Sigmoid colon (tissue), 7 donors: ENCODE data around the gene IL31RA. TPM values are rescaled to one million over a fixed set of nuclear protein-coding genes. Genes with fewer than 3 reads are reported as not detected.

Experiments used
- DNase-seq: peaks from one replicate; pipeline ENCODE4 v3.0.0-alpha.2; 2019
- H3K27ac ChIP-seq, 4 donors: fragments of 200-600 bp; sonication (generic); one replicate each; pipeline ENCODE4 v1.5.1; 2016 to 2019; ENCODE audit warnings: mild to moderate bottlenecking in 1 of 4
- H3K27me3 ChIP-seq, 3 donors: fragments of 200-600 bp; sonication (generic); one replicate each; pipeline ENCODE4 v1.5.1; 2019; ENCODE audit warnings: mild to moderate bottlenecking in 1 of 3
- H3K36me3 ChIP-seq, 4 donors: fragments of 200-600 bp; sonication (generic); one replicate each; pipeline ENCODE4 v1.5.1; 2016 to 2019
- H3K4me1 ChIP-seq, 4 donors: fragments of 200-600 bp; sonication (generic); one replicate each; pipeline ENCODE4 v1.5.1; 2017 to 2019
- H3K4me3 ChIP-seq, 4 donors: fragments of 200-600 bp; sonication (generic); one replicate each; pipeline ENCODE4 v1.5.1; 2017 to 2019; ENCODE audit warnings: mild to moderate bottlenecking in 2 of 4, moderate library complexity in 1 of 4
- H3K9me3 ChIP-seq, 4 donors: fragments of 200-600 bp in 3 of 4; sonication (generic) in 3 of 4; one replicate each; pipeline versions ENCODE4 v1.5.1 to v1.6.1; 2013 to 2019
- EP300 ChIP-seq, 4 donors: sonication (generic); formaldehyde crosslinking; IDR thresholded peaks; one replicate each; pipeline ENCODE4 v1.6.1; 2017; ENCODE audit warnings: antibody characterized with exemption in 4 of 4
- POLR2A ChIP-seq, 2 donors: fragments of 450-650 bp; IDR thresholded peaks; one replicate each; pipeline ENCODE4 v1.6.1; 2016; ENCODE audit warnings: antibody characterized with exemption in 2 of 2, mild to moderate bottlenecking in 2 of 2, moderate library complexity in 2 of 2
- POLR2AphosphoS5 ChIP-seq, 4 donors: sonication (generic); formaldehyde crosslinking; IDR thresholded peaks; one replicate each; pipeline ENCODE4 v1.6.1; 2017; ENCODE audit warnings: antibody characterized with exemption in 4 of 4
- WGBS, 2 donors: extraction: QIAGEN DNeasy Blood & Tissue Kit; methylation state at CpG; one replicate each; pipeline ENCODE4 v1.1.7; 2013; 5-methylcytosine and 5-hydroxymethylcytosine counted together
- intact Hi-C: fragments of 100-400 bp; cut with DNase I; formaldehyde crosslinking; loops from one replicate; pipeline ENCODE4 v1.15.1; 2023
- polyA plus RNA-seq, 3 donors: library from polyadenylated mRNA; stranded (reverse); fragments of 200-250 nt; gene quantifications; one replicate each; pipeline ENCODE4 v1.2.3, GENCODE V29; 2013
- small RNA-seq, 3 donors: library from RNA; depleted of rRNA; stranded (forward); fragments of <200 nt; gene quantifications; one replicate each; pipeline ENCODE3, GENCODE V24; 2016
- total RNA-seq, 4 donors: library from RNA; depleted of rRNA; stranded (reverse); fragments of >200 nt; gene quantifications; one replicate each; pipeline ENCODE4 v1.1.0, GENCODE V29; 2016
- TF ChIP-seq, protein P1 (sequence below), 4 experiments: fragments of 450-650 bp in 3 of 4; fragments of 200-600 bp in 1 of 4; IDR thresholded peaks; one replicate each; pipeline ENCODE4 v1.5.1; 2016 to 2019; ENCODE audit warnings: antibody characterized with exemption in 4 of 4, mild to moderate bottlenecking in 3 of 4, moderate library complexity in 2 of 4
- donor health status: healthy with polysubstance abuse.
- donor health status: Bipolar disorder and iron deficiency.
- donor health status: healthy.

IL31RA gene
- total and polyA plus RNA-seq, 7 donors: 0.09 to 3.3 (median 1.5) TPM; not detected in 3

DNA sequence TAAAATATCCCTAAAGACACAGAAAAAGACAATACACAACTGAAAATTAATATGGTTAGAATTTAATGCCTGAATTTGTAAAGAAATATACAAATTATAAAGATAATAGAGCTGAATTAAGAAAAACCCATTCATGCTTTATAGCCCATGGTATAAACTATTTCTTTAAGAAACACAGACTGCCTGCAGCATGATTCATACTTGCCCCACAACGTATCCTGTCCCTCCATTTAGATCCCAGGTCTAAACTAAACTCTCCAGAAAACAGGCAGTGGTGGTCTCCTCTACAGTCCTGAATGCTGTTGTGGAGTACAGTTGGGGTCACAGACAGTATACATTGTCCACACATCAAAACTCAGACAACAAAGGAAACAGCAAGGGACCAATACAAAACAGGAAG lies 118.8 kb downstream of the IL31RA start:
- TF ChIP-seq, protein P1, sequence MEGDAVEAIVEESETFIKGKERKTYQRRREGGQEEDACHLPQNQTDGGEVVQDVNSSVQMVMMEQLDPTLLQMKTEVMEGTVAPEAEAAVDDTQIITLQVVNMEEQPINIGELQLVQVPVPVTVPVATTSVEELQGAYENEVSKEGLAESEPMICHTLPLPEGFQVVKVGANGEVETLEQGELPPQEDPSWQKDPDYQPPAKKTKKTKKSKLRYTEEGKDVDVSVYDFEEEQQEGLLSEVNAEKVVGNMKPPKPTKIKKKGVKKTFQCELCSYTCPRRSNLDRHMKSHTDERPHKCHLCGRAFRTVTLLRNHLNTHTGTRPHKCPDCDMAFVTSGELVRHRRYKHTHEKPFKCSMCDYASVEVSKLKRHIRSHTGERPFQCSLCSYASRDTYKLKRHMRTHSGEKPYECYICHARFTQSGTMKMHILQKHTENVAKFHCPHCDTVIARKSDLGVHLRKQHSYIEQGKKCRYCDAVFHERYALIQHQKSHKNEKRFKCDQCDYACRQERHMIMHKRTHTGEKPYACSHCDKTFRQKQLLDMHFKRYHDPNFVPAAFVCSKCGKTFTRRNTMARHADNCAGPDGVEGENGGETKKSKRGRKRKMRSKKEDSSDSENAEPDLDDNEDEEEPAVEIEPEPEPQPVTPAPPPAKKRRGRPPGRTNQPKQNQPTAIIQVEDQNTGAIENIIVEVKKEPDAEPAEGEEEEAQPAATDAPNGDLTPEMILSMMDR (IDR thresholded peaks at IDR 0.05): no peak
- TF ChIP-seq POLR2A (IDR thresholded peaks at IDR 0.05) (no peak), POLR2AphosphoS5 (IDR thresholded peaks at IDR 0.05) (no peak), EP300 (IDR thresholded peaks at IDR 0.05) (no peak)
- DNase-seq: no peak
- Histone ChIP-seq H3K27ac (no peak overlapping the region), H3K4me3 (no peak overlapping the region), H3K9me3 (no peaks in the 10 kb centered on the region), H3K4me1 (peaks cover 0 to 17% (median 4%) of the 10 kb centered on the region in 4 donors), H3K36me3 (peaks cover 0 to 64% (median under 1%) of the 10 kb centered on the region in 4 donors), H3K27me3 (no peaks in the 10 kb centered on the region)
- intact Hi-C loops: no loop called here
- 55 to 63% methylated on average over 1 of the region's 1 CpG for WGBS, 2 donors

Small RNAs within 50 kb of the gene (small RNA-seq; reads per million reads assigned to genes)
- 0 reads per million in 3 donors for gene AC016596.1

Other genes with a start within 250 kb of the IL31RA start
- gene SLC38A9, start 139.0 kb upstream of the IL31RA start, total RNA-seq: 10 to 100 TPM; 12.5 to 56.5 (median 21.9) TPM
- gene SLC38A9, start 139.0 kb upstream of the IL31RA start, polyA plus RNA-seq: 10 to 100 TPM in 1 of 3 donors, 1 to 10 TPM in 2; 2.4 to 10.2 (median 3.0) TPM
- gene DDX4, start 113.3 kb upstream of the IL31RA start, total RNA-seq: under 1 TPM in 1 of 4 donors, not detected in 3; 0.33 TPM
- not detected for gene DDX4, start 113.3 kb upstream of the IL31RA start, polyA plus RNA-seq
- 100 to 1,000 TPM; 206 to 373 (median 311) TPM for gene IL6ST, start 143.6 kb downstream of the IL31RA start, total RNA-seq
- 10 to 100 TPM in 2 of 3 donors, 1 to 10 TPM in 1; 7.4 to 37.6 (median 12.0) TPM for gene IL6ST, start 143.6 kb downstream of the IL31RA start, polyA plus RNA-seq